Neural progenitor cell (in vitro differentiated cells): ENCODE results near the gene ZNF575. TPM values are rescaled to one million over a fixed set of nuclear protein-coding genes. Genes with fewer than 3 reads are reported as not detected.

Source experiments
- DNase-seq: peaks from one replicate; pipeline ENCODE4 v3.0.0-alpha.2; 2016; ENCODE audit warnings: low spot score
- H2AFZ ChIP-seq: fragments of 200-600 bp; sonication (generic); replicated peaks from 2 replicates; pipeline ENCODE4 v1.6.1; 2016; ENCODE audit warnings: antibody characterized with exemption
- H3F3A ChIP-seq: fragments of 200-600 bp; sonication (generic); 2 replicates; pipeline ENCODE4 v1.6.1; 2016; ENCODE audit warnings: antibody characterized with exemption, low read depth
- H3K27ac ChIP-seq: fragments of 200-600 bp; sonication (generic); 2 replicates; pipeline ENCODE4 v1.5.1; 2016; ENCODE audit warnings: mild to moderate bottlenecking
- H3K27me3 ChIP-seq: fragments of 200-600 bp; sonication (generic); 2 replicates; pipeline ENCODE4 v1.6.1; 2016; ENCODE audit warnings: mild to moderate bottlenecking, moderate library complexity
- H3K36me3 ChIP-seq: fragments of 200-600 bp; sonication (generic); 2 replicates; pipeline ENCODE4 v1.5.1; 2016
- H3K4me1 ChIP-seq: fragments of 200-600 bp; sonication (generic); 2 replicates; pipeline ENCODE4 v1.6.1; 2016; ENCODE audit warnings: mixed run types
- H3K4me2 ChIP-seq: fragments of 200-600 bp; sonication (generic); 2 replicates; pipeline ENCODE4 v1.6.1; 2016
- H3K4me3 ChIP-seq: fragments of 200-600 bp; sonication (generic); 2 replicates; pipeline ENCODE4 v1.5.1; 2016
- H3K79me2 ChIP-seq: fragments of 200-600 bp; sonication (generic); 2 replicates; pipeline ENCODE4 v1.6.1; 2016; ENCODE audit warnings: low read depth
- H3K9ac ChIP-seq: fragments of 200-600 bp; sonication (generic); 2 replicates; pipeline ENCODE4 v1.6.1; 2016
- H3K9me3 ChIP-seq: fragments of 200-600 bp; sonication (generic); 2 replicates; pipeline ENCODE4 v1.5.1; 2016; ENCODE audit warnings: low read depth
- H4K20me1 ChIP-seq: fragments of 200-600 bp; sonication (generic); 2 replicates; pipeline ENCODE4 v1.6.1; 2016; ENCODE audit warnings: low read depth
- H3K27ac Mint-ChIP-seq: 3 replicates; pipeline ENCODE4 v1.8.0; 2021; ENCODE audit warnings: mixed read lengths
- H3K27me3 Mint-ChIP-seq: 2 replicates; pipeline ENCODE4 v1.8.0; 2022; ENCODE audit warnings: low read depth, mild to moderate bottlenecking, inconsistent platforms, moderate library complexity, mixed read lengths; ENCODE audit not compliant: insufficient read depth
- H3K36me3 Mint-ChIP-seq: 3 replicates; pipeline ENCODE4 v1.8.0; 2021; ENCODE audit warnings: mixed read lengths
- H3K4me1 Mint-ChIP-seq: 3 replicates; pipeline ENCODE4 v1.8.0; 2021; ENCODE audit warnings: mixed read lengths
- H3K4me3 Mint-ChIP-seq: 3 replicates; pipeline ENCODE4 v1.8.0; 2021; ENCODE audit warnings: mild to moderate bottlenecking, moderate library complexity, mixed read lengths
- H3K9me3 Mint-ChIP-seq: 3 replicates; pipeline ENCODE4 v1.8.0; 2020; ENCODE audit warnings: mixed read lengths
- EZH2 ChIP-seq: fragments of 200-600 bp; sonication (generic); IDR thresholded peaks from 2 replicates; pipeline ENCODE4 v1.6.1; 2017; ENCODE audit warnings: antibody characterized with exemption, mild to moderate bottlenecking, moderate library complexity
- EZH2phosphoT487 ChIP-seq: fragments of 200-600 bp; sonication (generic); IDR thresholded peaks from 2 replicates; pipeline ENCODE4 v1.6.1; 2017; ENCODE audit warnings: antibody characterized with exemption
- total RNA-seq: library from RNA; depleted of rRNA; stranded (reverse); fragments of >200 nt; gene quantifications from 2 replicates; pipeline ENCODE4 v1.2.3, GENCODE V29; 2015; ENCODE audit warnings: low replicate concordance
- TF ChIP-seq, protein P1 (sequence below): fragments of 200-600 bp; sonication (generic); IDR thresholded peaks from 2 replicates; pipeline ENCODE4 v1.5.1; 2017; ENCODE audit warnings: antibody characterized with exemption, mild to moderate bottlenecking

ZNF575 gene
- total RNA-seq, 1 donor from 2014 or later, result not detected

DNA sequence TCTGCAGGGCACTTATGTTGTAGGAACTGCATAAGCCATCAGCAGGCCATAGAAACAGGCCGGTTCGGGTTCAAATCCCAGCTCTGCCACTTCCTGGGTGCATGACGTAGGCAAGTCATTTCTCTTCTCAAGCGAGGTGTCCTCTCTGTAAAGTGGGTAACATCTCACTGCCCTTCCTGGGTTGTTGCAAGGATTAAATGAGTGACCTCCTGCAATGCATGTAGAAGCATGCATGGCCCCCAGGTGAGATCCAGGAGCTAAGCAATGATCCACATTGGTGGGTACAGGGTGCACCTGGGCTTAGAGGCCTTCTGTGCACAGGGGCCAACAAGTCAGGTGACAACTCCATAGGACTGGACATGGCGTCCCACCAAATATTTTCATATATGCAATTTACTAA, 42.2 kb upstream of the ZNF575 start:
- H3K4me2 ChIP-seq, result no peak overlapping the region
- no peaks in the 10 kb centered on the region for H3K79me2 ChIP-seq
- no peaks in the 10 kb centered on the region for H3K36me3 ChIP-seq
- H3K9ac ChIP-seq, result no peak overlapping the region
- Mint-ChIP-seq H3K27me3 (peaks cover 2% of the 10 kb centered on the region), H3K36me3 (no peaks in the 10 kb centered on the region), H3K9me3 (no peaks in the 10 kb centered on the region), H3K27ac (no peak overlapping the region), H3K4me3 (no peak overlapping the region), H3K4me1 (no peaks in the 10 kb centered on the region)
- H3K4me3 ChIP-seq, result no peak overlapping the region
- H2AFZ ChIP-seq, result no peak overlapping the region
- no peak for DNase-seq
- no peaks in the 10 kb centered on the region for H3K4me1 ChIP-seq
- no peaks in the 10 kb centered on the region for H3K27me3 ChIP-seq
- H3F3A ChIP-seq, result no peaks in the 10 kb centered on the region
- H3K27ac ChIP-seq, result no peak overlapping the region
- TF ChIP-seq EZH2, result no peak
- TF ChIP-seq EZH2phosphoT487, result no peak
- TF ChIP-seq, protein P1, sequence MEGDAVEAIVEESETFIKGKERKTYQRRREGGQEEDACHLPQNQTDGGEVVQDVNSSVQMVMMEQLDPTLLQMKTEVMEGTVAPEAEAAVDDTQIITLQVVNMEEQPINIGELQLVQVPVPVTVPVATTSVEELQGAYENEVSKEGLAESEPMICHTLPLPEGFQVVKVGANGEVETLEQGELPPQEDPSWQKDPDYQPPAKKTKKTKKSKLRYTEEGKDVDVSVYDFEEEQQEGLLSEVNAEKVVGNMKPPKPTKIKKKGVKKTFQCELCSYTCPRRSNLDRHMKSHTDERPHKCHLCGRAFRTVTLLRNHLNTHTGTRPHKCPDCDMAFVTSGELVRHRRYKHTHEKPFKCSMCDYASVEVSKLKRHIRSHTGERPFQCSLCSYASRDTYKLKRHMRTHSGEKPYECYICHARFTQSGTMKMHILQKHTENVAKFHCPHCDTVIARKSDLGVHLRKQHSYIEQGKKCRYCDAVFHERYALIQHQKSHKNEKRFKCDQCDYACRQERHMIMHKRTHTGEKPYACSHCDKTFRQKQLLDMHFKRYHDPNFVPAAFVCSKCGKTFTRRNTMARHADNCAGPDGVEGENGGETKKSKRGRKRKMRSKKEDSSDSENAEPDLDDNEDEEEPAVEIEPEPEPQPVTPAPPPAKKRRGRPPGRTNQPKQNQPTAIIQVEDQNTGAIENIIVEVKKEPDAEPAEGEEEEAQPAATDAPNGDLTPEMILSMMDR, result no peak
- H4K20me1 ChIP-seq, result no peaks in the 10 kb centered on the region
- H3K9me3 ChIP-seq, result no peaks in the 10 kb centered on the region

DNA sequence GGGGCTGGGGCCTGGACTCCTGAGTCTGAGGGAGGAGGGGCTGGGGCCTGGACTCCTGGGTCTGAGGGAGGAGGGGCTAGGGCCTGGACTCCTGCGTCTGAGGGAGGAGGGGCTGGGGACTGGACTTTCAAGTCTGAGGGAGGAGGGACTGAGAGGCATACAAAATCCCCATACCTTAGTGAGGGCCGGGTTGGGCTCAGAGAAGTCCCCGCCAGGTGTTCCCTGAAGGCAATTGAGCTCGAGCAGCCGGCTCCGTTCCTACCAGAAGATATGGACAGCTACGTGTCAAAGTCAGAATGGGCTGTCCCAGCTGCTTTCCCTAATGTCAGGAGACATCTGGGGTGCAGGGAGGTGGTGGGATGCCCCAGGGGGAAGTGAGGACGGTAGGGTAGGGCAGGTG, 37.9 kb upstream of the ZNF575 start:
- DNase-seq, result no peak
- peaks cover 2% of the 10 kb centered on the region for H3K36me3 Mint-ChIP-seq
- H3K27ac Mint-ChIP-seq, result no peak overlapping the region

DNA sequence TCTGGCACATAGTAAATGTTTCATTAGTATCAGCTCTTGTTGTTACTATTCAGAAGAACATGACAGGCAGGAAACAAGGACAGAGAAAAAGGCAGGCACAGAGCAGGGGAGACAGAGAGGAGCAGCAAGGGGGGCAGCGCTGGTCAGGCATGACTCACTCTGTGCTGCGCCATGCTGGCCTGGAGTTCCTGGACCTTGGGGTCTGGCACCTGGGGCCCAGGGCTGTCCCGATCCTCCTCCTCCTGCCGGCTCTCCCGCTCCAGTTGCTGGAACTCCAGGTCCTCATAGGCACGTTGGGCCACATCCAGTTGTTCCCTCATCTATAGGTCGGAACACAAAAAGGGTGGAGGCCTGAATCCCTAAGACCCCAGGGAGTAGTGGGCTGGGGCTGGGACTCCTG, 36.0 kb upstream of the ZNF575 start:
- no peak overlapping the region for H3K27ac ChIP-seq
- no peak overlapping the region for H2AFZ ChIP-seq
- DNase-seq, result no peak
- H3F3A ChIP-seq, result no peaks in the 10 kb centered on the region
- Mint-ChIP-seq H3K4me1 (no peaks in the 10 kb centered on the region), H3K4me3 (no peak overlapping the region), H3K9me3 (no peaks in the 10 kb centered on the region), H3K27ac (peak overlapping the region; percentile 24), H3K36me3 (peaks cover 6% of the 10 kb centered on the region), H3K27me3 (peaks cover 8% of the 10 kb centered on the region)
- no peak overlapping the region for H3K4me3 ChIP-seq
- H3K27me3 ChIP-seq, result no peaks in the 10 kb centered on the region
- TF ChIP-seq, protein P1, result no peak
- TF ChIP-seq EZH2phosphoT487 (no peak), EZH2 (no peak)
- no peaks in the 10 kb centered on the region for H4K20me1 ChIP-seq
- H3K36me3 ChIP-seq, result no peaks in the 10 kb centered on the region
- no peaks in the 10 kb centered on the region for H3K4me1 ChIP-seq
- H3K79me2 ChIP-seq, result no peaks in the 10 kb centered on the region
- no peaks in the 10 kb centered on the region for H3K9me3 ChIP-seq
- no peak overlapping the region for H3K9ac ChIP-seq
- H3K4me2 ChIP-seq, result no peak overlapping the region

More for the DNA sequence above, 37.9 kb upstream of the ZNF575 start:
- Histone ChIP-seq H3K9me3 (no peaks in the 10 kb centered on the region), H3K4me1 (no peaks in the 10 kb centered on the region), H3K27ac (no peak overlapping the region), H3K36me3 (no peaks in the 10 kb centered on the region), H3K4me2 (no peak overlapping the region), H3F3A (no peaks in the 10 kb centered on the region), H4K20me1 (no peaks in the 10 kb centered on the region), H3K79me2 (no peaks in the 10 kb centered on the region), H3K27me3 (no peaks in the 10 kb centered on the region), H3K9ac (no peak overlapping the region), H2AFZ (no peak overlapping the region), H3K4me3 (no peak overlapping the region)
- Mint-ChIP-seq H3K4me1 (no peaks in the 10 kb centered on the region), H3K9me3 (no peaks in the 10 kb centered on the region), H3K27me3 (peaks cover 5% of the 10 kb centered on the region), H3K4me3 (no peak overlapping the region)
- TF ChIP-seq EZH2 (no peak), EZH2phosphoT487 (no peak)
- TF ChIP-seq, protein P1, result no peak
